Adrenal gland (tissue), 5 donors: ENCODE measurements around the gene HSPB1.

ENCODE experiments used
- POLR2A ChIP-seq, 2 donors: fragments of 450-650 bp; IDR thresholded peaks; one replicate each; pipeline ENCODE4 v1.6.1; 2017; ENCODE audit warnings: antibody characterized with exemption in 2 of 2, mild to moderate bottlenecking in 2 of 2, moderate library complexity in 1 of 2
- TF ChIP-seq, protein P1 (sequence below), 6 experiments: fragments of 450-650 bp in 4 of 6; fragments of 200-600 bp in 2 of 6; sonication (generic) in 1 of 6; IDR thresholded peaks; 1 replicate in 5 of 6; 2 replicates in 1 of 6; pipeline versions ENCODE4 v1.5.1 to v1.8.0; 2016 to 2021; ENCODE audit warnings: antibody characterized with exemption in 6 of 6, mild to moderate bottlenecking in 2 of 6, moderate library complexity in 1 of 6
- donor health status: DM: no; HTN: no; CAD: no.

GRCh38 chr7:76326646-76327233 lies 24.3 kb downstream of the HSPB1 start:
- no peak for TF ChIP-seq POLR2A (IDR thresholded peaks at IDR 0.05)
- TF ChIP-seq, protein P1, sequence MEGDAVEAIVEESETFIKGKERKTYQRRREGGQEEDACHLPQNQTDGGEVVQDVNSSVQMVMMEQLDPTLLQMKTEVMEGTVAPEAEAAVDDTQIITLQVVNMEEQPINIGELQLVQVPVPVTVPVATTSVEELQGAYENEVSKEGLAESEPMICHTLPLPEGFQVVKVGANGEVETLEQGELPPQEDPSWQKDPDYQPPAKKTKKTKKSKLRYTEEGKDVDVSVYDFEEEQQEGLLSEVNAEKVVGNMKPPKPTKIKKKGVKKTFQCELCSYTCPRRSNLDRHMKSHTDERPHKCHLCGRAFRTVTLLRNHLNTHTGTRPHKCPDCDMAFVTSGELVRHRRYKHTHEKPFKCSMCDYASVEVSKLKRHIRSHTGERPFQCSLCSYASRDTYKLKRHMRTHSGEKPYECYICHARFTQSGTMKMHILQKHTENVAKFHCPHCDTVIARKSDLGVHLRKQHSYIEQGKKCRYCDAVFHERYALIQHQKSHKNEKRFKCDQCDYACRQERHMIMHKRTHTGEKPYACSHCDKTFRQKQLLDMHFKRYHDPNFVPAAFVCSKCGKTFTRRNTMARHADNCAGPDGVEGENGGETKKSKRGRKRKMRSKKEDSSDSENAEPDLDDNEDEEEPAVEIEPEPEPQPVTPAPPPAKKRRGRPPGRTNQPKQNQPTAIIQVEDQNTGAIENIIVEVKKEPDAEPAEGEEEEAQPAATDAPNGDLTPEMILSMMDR (IDR thresholded peaks at IDR 0.05): no peak
